Panc1 (cell line): ENCODE results near the gene PCDHGA5. TPM values are rescaled to one million over a fixed set of nuclear protein-coding genes. Genes with fewer than 3 reads are reported as not detected.

Experiments
- ATAC-seq: fragments of 200-7000 bp; cut with Tn5 transposase; 2 replicates; pipeline ENCODE4 v1.9.1; 2020; ENCODE audit warnings: mild to moderate bottlenecking, moderate library complexity
- BruUV-seq: library from RNA; stranded (reverse); fragments of 400-500 nt; replicated peaks from 2 replicates; lab custom pipeline; 2021; lab: Mats Ljungman, UMichigan
- CTCF ChIA-PET: fragments of 300-600 bp; sonication (Branson Sonifier 250); formaldehyde crosslinking; loops from one replicate; lab custom pipeline; 2022; ENCODE audit warnings: antibody characterized with exemption; lab: Charles Lee
- POLR2A ChIA-PET: fragments of 300-600 bp; sonication (Branson Sonifier 250); formaldehyde crosslinking; loops from one replicate; lab custom pipeline; 2022; ENCODE audit warnings: antibody characterized with exemption; lab: Charles Lee
- DNase-seq: peaks from one replicate; pipeline ENCODE4 v3.0.0-alpha.2; 2010; ENCODE audit warnings: low read depth, low spot score
- H3K27ac ChIP-seq: 2 replicates; pipeline ENCODE4 v1.5.1; 2011; ENCODE audit warnings: mild to moderate bottlenecking, low read length, inconsistent platforms
- H3K27me3 ChIP-seq: fragments of 200-500 bp; sonication (Bioruptor generic); 2 replicates; pipeline ENCODE4 v1.6.0; 2014; ENCODE audit warnings: low read length, inconsistent platforms; ENCODE audit not compliant: control insufficient read depth, insufficient read depth
- H3K36me3 ChIP-seq: fragments of 200-500 bp; sonication (Bioruptor generic); 2 replicates; pipeline ENCODE4 v1.5.1; 2014; ENCODE audit warnings: inconsistent platforms, mild to moderate bottlenecking, low read length, moderate library complexity; ENCODE audit not compliant: control insufficient read depth, insufficient read depth
- H3K4me1 ChIP-seq: 2 replicates; pipeline ENCODE4 v1.5.1; 2011; ENCODE audit warnings: inconsistent platforms, mild to moderate bottlenecking, low read length, moderate library complexity; ENCODE audit not compliant: control insufficient read depth, insufficient read depth
- H3K4me3 ChIP-seq, 2 experiments: 2 replicates each; pipeline ENCODE4 v1.5.1; 2011 to 2012; ENCODE audit warnings: low read depth in 2 of 2, low read length in 2 of 2, mild to moderate bottlenecking in 2 of 2, inconsistent platforms in 1 of 2, moderate library complexity in 1 of 2
- H3K9me3 ChIP-seq: fragments of 200-500 bp; sonication (Bioruptor generic); 2 replicates; pipeline ENCODE4 v1.5.1; 2014; ENCODE audit warnings: low read depth, mild to moderate bottlenecking, inconsistent platforms, low read length, moderate library complexity; ENCODE audit not compliant: control insufficient read depth, insufficient read depth
- CTCF ChIP-seq: fragments of 450-650 bp; IDR thresholded peaks from 2 replicates; pipeline ENCODE4 v1.5.1; 2017; ENCODE audit warnings: mild to moderate bottlenecking
- POLR2AphosphoS5 ChIP-seq: IDR thresholded peaks from 2 replicates; pipeline ENCODE4 v1.6.1; 2012; ENCODE audit warnings: mild to moderate bottlenecking, low read depth, low read length, moderate library complexity
- REST ChIP-seq, 2 experiments: IDR thresholded peaks; 2 replicates each; pipeline ENCODE4 v1.6.1; 2011 to 2012; ENCODE audit warnings: low read depth in 2 of 2, control low read depth in 1 of 2, low read length in 1 of 2, mild to moderate bottlenecking in 1 of 2, moderate library complexity in 1 of 2; ENCODE audit not compliant: insufficient read depth in 1 of 2
- SIN3A ChIP-seq: IDR thresholded peaks from 2 replicates; pipeline ENCODE4 v1.6.1; 2012; ENCODE audit warnings: low read depth, mild to moderate bottlenecking, low read length, moderate library complexity, borderline replicate concordance; ENCODE audit not compliant: insufficient read depth
- TCF7L2 ChIP-seq: IDR thresholded peaks from 2 replicates; pipeline ENCODE4 v1.6.1; 2011; ENCODE audit warnings: mild to moderate bottlenecking, low read depth, low read length, inconsistent platforms
- in situ Hi-C: cut with HindIII; loops from 2 replicates; pipeline ENCODE4 v1.10.0; 2016; ENCODE audit warnings: low sequenced_read_pairs, low pct_unique_long_range_greater_than_20kb
- intact Hi-C: fragments of 100-400 bp; cut with micrococcal nuclease; formaldehyde crosslinking; loops from one replicate; pipeline ENCODE4 v1.10.0; 2022; ENCODE audit not compliant: unreplicated experiment
- total RNA-seq: library from RNA; stranded (reverse); gene quantifications from one replicate; pipeline ENCODE4 v1.2.1, GENCODE V29; 2021; ENCODE audit not compliant: unreplicated experiment

PCDHGA5 gene
- total RNA-seq, 1 experiment from 2014 or later, result 0.67 TPM

GRCh38 chr5:141355641-141356040 is 8.3 kb upstream of the PCDHGA5 start:
- no TSS peak for BruUV-seq
- H3K36me3 ChIP-seq, result no peaks in the 10 kb centered on the region
- intact Hi-C loops (loop anchor here (10.0 kb wide), 1 partner anchor 169 kb away; no protein-coding TSS in a partner anchor), in situ Hi-C loops (no loop called here)
- H3K4me3 ChIP-seq, result no peak overlapping the region
- CTCF ChIA-PET, result interaction anchor here (0.8 kb wide), 1 partner anchor 202 kb away, joined by 3 read pairs; no protein-coding TSS in a partner anchor
- ATAC-seq (no peak), DNase-seq (no peak)
- POLR2A ChIA-PET, result no interaction called here
- TF ChIP-seq SIN3A (no peak), REST (IDR thresholded peaks at IDR 0.05; ENCODE audit: insufficient read depth in 1 of 2, low read depth in 2 of 2, low read length in 1 of 2) (no peak), TCF7L2 (no peak), CTCF (no peak), POLR2AphosphoS5 (no peak)
- H3K27ac ChIP-seq, result no peak overlapping the region
- no peaks in the 10 kb centered on the region for H3K4me1 ChIP-seq
- no peaks in the 10 kb centered on the region for H3K9me3 ChIP-seq
- H3K27me3 ChIP-seq, result no peaks in the 10 kb centered on the region; the same call in 1 of the 2 replicates

GRCh38 chr5:141356133-141356532 is 7.8 kb upstream of the PCDHGA5 start:
- intact Hi-C loops, result loop anchor here (10.0 kb wide), 1 partner anchor 169 kb away; no protein-coding TSS in a partner anchor
- TF ChIP-seq TCF7L2 (no peak), CTCF (no peak), POLR2AphosphoS5 (no peak), REST (IDR thresholded peaks at IDR 0.05; ENCODE audit: insufficient read depth in 1 of 2, low read depth in 2 of 2, low read length in 1 of 2) (no peak), SIN3A (no peak)

More at GRCh38 chr5:141356133-141356532, 7.8 kb upstream of the PCDHGA5 start:
- Histone ChIP-seq H3K27me3 (no peaks in the 10 kb centered on the region), H3K27ac (no peak overlapping the region), H3K9me3 (no peaks in the 10 kb centered on the region), H3K36me3 (no peaks in the 10 kb centered on the region), H3K4me3 (no peak overlapping the region), H3K4me1 (no peaks in the 10 kb centered on the region)
- DNase-seq, result no peak
- BruUV-seq, result no TSS peak
- ATAC-seq, result no peak
- in situ Hi-C loops, result no loop called here
- POLR2A ChIA-PET, result no interaction called here
- CTCF ChIA-PET, result interaction anchor here (0.8 kb wide), 1 partner anchor 202 kb away, joined by 3 read pairs; no protein-coding TSS in a partner anchor
